DMS53 treated with DMSO at 0.1 percent for 48 hours (cell line): ENCODE data around the gene CCDC85C.

ENCODE experiments used
- DNase-seq: peaks from one replicate; lab custom pipeline; 2025; ENCODE audit not compliant: unreplicated experiment; lab: John Stamatoyannopoulos, UW

The CCDC85C gene

DNA sequence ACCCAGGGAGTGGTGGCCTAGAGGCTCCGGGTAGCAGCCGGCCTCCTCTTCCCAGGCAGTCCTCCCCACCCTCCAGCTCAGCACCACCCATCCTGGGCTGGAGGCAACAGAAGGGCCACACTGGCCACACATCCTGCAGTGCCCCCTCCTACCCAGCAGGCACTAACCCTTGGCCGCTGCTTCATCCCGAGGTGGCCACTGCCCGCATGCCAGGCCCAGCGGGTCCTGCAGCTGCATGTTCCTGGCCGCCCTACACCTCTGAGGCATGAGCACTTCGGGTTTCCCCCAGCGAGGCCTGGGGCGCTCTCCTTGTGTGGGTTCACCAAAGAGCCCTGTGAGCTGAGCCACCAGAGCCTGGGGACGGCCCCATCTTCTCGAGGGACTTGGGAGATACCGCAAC is 61.4 kb downstream of the CCDC85C start:
- no peak for DNase-seq

DNA sequence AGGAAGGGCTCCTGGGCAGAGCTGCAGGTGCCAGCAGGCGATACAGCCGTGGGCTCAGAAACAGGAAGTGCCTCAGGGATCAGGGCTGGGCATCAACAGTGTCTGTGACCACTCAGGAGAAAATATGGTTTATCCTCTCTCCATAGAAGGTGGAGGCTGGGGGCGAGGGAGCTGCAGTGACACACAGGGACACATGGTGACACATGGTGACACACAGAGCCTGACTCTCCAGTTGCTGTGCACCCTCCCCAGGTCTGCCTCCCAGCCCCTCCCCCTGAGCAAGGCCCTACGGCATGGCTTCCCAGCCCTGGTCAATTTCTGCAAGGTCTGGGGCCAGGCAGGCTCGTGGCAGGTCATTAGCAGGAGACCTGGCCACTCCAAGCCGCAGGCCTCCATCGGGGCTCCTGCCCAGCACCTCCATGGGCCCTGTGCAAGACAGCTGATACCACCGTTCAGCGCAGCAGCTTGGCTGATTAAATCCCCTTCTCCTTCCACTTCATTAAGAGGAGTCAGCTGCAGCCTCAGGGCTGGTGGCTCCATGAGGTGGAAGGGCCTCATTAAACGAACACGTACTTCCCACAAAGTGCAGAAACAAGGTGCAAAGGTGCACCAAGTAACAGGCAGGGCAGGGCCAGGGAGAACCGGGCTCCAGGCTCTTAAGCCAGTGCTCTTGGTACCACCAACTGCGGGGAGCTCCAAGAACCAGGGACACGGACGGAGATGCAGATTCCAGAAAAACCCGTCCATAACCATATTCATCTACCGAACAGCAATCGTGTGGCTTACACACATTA is 62.1 kb downstream of the CCDC85C start:
- DNase-seq: no peak

DNA sequence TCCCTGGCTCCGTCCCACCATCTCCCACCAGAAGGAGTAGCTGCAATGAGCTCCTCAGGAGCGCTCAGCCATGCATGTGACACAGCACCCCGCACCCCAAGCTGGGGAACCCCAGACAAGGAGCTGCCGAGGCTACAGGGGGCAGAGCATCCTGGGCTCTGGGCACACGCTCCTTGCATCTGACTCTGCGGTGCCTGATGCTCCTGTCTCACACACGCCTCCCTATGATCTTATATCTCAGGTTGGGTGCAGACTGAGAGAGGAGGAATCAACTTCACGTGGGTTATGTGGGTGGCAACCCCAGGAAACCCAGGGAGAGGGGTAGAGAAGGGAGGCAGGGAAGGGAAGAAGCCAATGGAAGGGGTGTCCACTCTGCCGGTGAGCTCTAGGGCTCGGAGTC is 62.8 kb downstream of the CCDC85C start:
- DNase-seq: no peak

DNA sequence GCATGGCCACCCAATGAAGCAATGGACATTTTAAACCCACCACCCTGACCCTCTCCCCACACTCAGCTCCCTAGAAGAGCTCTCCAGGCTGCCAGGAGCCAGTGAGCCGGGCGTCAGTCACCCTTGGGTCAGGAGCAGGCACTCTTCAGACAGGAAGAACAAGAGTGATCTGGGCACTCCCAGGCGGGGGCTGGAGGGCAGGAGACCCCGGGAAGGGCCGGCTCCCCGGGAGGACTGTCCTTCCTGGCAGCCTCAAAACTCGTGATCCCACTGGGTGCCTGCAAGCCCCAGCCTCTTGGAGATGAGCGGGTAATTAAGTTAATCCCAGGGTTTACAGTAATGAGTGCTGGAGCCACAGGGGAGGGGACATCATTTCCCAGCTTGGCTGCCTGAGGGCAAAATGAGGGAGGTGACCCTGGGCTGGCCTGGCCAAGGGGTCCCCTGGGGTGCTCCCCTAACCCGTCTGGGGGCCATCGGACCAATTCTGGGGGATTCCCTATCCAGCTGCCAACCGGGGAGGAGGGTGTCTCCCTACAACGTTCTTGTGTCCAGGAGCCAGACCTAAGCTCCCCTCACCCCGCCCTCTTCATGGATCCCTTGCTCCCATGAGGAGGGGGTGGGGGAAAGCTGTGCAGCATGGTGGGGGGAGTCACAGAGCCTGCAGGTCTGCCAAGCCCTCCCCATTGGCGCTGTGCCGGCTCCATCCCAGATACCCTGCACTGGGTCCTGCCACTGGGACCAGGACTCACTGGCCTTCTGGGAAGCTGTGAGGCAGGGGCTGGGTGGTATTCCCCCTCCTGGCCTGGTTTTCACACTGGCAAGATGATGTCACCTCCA is 63.6 kb downstream of the CCDC85C start:
- DNase-seq: no peak

DNA sequence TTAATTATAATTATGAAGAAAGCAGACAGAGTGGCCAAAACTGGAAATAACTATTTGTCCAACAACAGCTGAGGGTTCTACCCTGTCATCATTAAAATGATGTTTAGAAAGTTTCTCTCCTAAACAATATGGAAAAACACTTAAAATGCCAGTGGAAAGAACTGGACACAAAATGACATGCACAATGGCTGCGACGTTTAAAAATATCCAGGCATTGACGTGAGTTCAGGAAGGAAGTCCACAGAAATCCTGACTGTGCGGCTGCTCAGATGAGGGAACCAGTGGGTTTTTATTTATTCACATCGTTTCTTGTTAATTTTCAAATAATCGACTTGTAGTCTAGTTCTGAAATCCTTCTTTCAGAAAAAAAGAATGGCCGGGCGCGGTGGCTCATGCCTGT is 64.5 kb downstream of the CCDC85C start:
- no peak for DNase-seq

DNA sequence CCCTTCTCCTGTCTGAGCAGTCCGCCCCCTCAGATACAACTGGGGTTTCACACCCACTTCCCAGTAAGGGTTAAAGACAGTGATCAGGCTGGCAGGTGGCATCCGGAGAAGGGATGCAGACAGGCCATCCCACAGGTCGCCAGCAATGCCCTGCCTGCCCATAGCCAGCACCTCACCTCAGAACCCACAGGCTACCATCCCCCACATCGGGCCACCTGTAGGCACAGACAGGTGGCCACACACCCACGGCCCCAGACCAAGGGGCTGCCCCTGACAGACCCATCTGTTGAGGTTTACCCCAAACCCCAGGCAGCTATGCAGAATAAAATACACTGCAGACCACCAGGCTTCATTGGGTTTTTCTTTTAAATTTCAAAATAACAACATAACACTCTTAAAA is 65.3 kb downstream of the CCDC85C start:
- no peak for DNase-seq

DNA sequence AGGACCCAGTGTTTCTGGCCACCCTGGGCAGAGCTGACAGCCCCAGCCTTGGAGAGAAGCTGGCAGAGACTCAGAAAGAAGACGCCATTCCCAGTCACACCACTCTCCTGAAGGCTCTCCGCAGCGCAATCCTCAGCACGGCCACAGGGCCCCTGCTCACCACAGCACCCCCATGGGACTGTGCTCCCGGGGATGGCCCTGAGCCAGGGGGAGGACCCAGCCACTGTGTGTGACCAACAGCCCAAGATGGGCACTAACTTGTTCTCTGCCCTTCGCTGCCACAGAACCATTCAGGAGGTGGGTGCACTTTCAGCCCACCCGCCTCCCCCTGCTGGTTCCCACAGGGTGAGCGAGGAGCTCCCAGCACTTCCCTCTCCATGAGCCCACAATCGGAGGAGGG is 65.7 kb downstream of the CCDC85C start:
- no peak for DNase-seq

DNA sequence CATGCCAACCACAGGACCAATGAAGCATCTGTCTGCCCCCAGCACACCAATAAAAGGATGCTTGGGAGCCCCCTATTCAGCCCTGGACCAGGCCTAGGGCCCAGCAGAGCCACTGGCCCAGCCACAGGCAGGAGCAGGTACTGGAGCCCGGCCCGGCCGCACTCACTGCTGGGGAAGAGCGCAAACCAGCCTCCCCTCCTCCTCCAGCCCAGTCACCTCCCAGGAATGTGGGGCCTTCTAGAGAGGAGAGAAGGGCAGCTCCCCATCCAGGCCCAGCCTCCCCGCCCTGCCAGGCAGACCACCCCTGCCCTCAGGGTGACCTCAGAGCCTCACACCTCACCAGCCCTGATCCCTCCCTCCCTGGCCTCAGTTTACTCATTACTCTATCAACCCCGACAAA is 66.6 kb downstream of the CCDC85C start:
- no peak for DNase-seq

DNA sequence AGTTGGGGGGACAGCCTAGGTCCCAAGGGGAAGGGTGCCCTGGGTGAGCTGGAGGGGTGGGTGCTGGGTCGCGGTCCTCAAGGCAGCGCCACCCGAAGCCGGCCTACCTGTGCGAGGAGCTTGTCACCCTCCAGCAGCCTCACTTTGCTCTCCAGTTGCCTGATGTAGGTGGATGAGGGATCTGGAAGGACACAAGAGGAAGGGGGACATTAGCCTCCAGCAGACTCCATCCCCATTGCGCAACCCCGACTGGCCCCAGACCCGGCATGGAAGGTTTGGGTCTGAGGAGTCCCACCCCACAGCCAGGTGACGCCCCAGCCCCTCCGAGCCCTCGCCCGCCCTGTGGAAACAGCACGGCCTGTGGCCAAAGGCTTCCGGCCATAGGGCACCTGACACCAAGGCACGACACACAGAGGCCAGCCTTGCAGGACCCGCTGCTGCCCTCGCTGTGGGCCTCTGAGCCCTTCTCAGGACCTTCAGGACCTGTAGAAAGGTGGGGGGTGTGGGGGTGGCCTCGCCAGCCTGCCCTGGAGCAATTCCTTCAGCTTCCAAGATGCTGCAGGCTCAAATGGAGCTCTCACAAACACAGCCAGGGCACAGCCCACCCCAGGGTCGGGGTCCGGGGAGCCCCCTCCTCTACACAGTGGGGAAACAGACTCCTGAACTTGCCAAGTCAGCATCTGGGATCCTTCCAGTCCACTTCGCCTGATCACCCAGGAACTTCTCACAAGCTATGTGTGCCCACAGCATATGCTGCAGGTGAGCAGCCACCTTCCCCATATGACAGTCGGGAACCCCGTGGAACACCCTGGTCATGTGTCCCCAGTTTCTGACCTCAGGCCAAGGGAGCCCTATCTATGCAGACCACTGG is 67.9 kb downstream of the CCDC85C start:
- DNase-seq: no peak

DNA sequence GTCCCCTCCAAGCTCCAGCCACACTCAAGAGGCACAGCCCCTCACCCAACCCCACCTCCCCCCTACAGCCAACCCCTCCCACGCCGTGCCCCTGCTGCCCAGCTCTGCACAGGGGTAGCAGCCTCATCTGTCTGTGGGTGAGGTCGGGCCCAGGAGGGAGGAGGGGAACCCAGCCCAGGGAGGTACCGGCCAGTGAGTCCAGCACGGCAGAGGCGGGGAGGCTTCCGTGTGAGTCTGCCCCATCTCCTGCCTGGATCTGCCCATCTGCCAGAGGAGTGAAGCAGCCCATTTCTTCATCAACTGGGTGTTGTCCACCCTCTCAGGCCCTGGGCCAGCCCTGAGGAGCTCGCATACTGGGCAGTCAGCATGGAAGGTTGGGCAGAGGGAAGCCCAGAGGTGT is 68.6 kb downstream of the CCDC85C start:
- DNase-seq: no peak

DNA sequence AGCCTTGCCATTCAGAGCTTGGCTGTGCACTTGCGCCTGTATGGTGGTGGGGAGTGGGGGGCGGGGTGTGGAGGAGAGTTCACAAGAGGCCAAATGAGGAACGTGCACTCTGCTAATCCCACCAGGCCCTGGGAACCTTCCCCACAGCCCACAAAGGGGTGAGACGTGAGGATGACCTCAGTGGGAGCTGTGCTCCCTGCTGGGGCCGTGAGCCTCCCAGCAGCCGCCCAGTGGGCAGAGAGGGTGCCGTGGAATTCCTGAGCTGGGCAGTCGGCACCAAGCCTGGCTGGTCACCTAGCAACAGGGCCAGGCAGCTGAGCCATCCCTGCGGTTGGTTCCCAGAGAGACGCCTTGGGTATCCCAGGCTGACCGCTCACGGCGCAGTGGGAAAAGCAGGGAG is 69.1 kb downstream of the CCDC85C start:
- no peak for DNase-seq

DNA sequence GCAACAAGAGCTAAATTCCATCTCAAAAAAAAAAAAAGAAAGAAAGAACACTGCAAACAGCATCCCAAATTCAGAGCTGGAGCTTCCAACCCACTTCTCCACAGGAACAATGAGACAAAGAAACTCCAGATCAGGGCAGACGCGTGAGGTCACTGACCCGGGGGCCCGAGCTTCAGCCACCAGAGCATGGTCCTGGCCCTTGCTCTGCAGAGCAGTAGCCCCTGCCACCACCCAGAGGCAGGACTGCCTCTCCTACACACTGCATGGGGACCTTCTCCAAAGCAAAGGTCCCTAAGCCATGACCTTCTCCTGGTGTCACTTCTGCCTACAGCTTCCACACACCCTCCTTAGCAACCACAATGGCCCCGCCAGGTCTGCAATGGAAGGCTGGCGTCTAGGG is 69.7 kb downstream of the CCDC85C start:
- no peak for DNase-seq

DNA sequence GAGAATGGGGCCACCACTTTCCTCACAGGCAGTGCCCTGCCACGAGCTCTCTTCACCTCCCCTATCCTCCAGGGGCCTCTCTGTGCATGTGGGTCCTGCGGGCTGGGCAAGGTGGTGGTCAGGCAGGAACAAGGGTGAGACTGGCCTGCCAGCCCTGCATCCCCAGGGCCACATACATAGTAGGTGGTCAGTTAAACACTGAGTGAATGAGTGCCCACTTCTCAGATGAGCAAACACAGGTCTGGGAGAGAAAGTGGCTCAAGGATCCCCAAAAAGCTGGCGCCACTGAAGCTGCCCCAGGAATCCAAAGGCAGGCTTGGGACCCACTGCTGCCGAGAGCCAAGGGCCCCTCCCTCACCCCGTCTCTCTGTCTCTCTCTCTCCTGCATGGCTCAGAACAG is 71.7 kb downstream of the CCDC85C start:
- DNase-seq: no peak

DNA sequence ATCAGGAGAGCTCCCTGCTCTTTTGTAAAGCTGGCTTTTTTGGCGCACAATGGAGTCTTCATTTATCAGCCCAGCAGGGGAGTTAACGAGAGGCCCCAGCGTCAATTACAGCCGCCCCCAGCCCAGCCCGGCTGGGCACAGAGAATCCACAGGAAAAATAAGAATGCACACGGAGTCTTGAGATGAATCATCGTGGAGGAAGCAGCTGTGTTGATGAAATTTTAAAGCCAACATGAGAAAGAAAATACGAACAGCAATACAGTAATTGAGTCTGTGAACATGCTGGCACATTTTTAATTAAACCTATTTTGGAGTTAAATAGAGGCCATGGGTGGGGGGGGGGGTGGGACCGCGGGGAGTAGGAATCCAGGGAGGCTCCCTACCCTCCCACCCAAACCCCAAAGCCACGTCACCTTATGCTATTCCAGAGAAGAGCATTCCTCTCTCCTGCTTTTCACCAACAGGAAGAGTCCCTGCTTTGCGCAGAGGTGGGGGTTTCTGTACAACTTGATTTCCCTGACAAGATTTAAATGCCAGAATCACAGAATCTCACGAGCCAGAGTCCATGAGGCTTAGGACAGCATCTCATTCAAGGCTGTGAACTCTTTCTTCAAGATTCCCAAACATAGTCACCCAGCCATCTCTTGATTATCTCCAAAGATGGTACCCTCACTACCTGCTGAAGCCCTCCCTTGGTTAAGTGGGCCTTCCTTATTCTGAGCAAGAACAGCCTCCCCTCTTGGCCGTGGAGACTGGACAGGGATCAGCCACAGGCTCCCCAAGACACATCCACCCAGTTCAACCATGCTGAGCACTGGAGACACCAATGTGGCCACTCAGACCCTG is 72.5 kb downstream of the CCDC85C start:
- DNase-seq: no peak

DNA sequence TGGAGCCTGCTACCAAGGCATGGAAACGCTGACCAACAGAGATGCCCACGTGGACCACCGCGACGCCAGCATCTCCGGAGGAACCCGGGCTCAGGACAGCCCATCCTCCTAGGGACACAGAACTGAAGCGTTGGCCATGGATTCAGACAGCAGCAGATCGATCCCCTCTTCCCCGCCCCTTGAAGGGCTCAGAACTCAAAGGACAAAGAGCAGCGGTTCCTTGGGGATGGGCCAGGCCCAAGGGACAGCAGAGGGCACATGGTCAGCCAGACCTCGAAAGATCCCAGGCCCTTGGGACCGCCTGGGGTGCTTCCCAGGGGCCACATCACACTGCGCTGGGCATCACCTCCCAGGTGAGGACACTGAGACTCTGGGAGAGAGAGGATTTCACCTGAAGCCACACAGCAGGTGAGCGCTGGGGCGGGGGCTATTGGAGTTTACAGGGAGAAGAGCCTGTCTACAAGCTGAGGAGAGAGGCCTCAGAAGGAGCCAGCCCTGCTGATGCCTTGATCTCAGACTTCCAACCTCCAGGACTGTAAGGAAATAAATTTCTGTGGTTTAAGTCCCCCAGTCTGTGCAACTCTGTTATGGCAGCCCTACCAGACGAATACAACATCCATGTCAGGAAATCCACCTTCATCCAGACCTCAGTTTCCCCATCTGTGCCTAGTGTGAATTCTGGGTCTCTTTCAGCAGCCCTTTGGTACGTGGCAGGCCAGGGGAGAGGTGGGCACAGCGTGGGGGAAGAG is 73.4 kb downstream of the CCDC85C start:
- no peak for DNase-seq

DNA sequence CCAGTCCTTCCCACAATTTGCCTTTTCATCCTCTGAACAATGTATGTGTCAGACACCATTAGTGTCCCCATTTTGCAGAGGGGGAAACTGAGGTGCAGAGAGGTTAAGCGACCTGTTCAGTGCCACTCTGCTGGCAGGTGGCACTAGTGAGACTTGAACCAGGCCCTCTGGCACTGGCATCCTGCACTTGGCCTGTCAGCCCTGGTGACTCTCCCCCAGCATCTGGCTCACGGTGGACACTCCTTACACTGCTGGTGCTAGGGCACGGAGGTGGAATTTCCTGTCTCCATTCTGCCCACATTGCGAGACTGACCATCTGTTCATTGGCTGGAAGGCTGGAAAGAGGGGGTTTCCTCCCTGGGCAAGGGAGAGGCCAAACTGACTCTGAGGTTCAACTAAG is 74.1 kb downstream of the CCDC85C start:
- no peak for DNase-seq

DNA sequence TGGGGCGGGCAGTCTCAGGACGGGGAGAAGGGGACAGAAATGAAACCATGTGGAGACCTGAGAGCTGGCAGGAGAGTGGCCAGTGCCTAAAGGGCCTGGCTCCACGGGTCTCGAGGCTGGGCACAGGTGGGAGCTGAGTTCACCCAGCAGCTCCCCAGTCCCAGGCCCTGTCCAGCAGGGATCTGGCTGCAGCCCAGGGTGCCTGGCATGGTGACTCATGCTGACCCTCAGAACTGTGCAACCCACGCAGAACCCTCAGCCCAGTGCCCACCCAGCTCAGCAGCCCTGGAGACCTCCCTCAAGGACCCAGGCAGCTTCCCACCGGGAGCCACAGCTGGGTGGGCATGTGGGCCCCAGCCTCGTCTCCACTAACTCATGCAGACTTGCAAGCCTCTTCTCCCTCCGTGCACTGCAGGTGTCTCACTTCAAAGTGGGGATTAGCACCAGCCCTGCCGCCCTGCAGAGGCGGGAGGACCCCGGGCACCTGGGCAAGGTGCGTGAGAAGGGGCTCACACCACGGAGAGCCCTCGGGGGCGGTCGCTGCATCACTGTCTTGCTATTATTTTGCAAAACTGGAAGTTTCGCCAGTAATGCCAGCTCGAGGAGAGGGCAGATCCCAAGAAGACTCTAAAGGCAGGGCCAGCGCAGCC is 76.5 kb downstream of the CCDC85C start:
- no peak for DNase-seq

DNA sequence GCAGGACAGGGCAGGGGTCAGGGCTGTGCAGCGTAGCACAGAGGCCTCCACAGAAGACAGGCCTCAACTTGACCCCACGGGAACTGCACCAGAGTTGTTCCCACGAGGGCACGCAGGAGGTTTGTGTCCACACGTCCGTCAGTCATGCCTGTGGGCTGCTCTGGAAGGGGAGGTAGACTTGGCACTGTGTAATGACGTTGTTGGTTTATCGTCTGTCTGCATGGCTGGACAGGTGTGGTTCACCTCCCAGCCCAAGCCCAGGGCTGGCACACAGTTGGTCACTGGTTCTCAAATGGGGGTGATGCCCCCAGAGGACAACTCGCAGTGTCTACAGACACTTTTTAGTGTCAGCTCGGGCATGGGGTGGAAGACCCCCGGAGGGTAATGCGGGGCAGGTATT is 77.0 kb downstream of the CCDC85C start:
- DNase-seq: no peak

DNA sequence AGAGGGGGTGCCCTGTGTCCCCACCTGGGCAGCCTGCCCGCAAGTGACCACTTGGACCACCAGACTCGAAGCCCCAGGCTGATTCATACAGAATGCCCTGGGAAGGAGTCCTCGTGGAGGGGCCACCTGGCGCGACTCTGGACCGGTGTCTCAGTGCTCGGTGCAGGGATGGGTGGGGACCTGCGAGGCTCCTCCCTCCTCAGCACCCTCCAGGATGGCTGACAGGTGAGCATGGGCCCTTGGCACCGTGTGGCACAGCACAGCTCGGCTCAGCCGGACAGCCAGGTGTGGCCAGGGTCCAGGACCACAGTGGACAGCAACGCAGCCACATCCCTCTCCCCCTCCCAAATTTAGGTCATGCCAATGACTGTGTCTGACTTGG is 78.3 kb downstream of the CCDC85C start:
- DNase-seq: no peak
